GM23338 (cell line): ENCODE results near the gene SORBS1. TPM values are rescaled to one million over a fixed set of nuclear protein-coding genes. Genes with fewer than 3 reads are reported as not detected.
A peak's percentile ranks its signal among the peaks of the same experiment; 100 is the strongest.

Source experiments
- ATAC-seq: fragments of 200-7000 bp; cut with Tn5 transposase; 3 replicates; pipeline ENCODE4 v1.9.1; 2020
- DNase-seq: peaks from one replicate; pipeline ENCODE4 v3.0.0-alpha.2; 2015; ENCODE audit warnings: low spot score
- H2AFZ ChIP-seq: fragments of 200-600 bp; sonication (generic); 2 replicates; pipeline ENCODE4 v1.8.0; 2016; ENCODE audit warnings: antibody characterized with exemption, mild to moderate bottlenecking, moderate library complexity
- H3F3A ChIP-seq: fragments of 200-600 bp; sonication (generic); replicated peaks from 2 replicates; pipeline ENCODE4 v1.8.0; 2017; ENCODE audit warnings: antibody characterized with exemption, mixed run types, low read depth
- H3K27ac ChIP-seq: fragments of 200-600 bp; sonication (generic); 2 replicates; pipeline ENCODE4 v1.6.1; 2016; ENCODE audit warnings: low read depth
- H3K27me3 ChIP-seq: fragments of 200-600 bp; sonication (generic); 2 replicates; pipeline ENCODE4 v1.8.0; 2016; ENCODE audit warnings: mild to moderate bottlenecking, mixed run types, moderate library complexity; ENCODE audit not compliant: insufficient read depth
- H3K36me3 ChIP-seq: fragments of 200-600 bp; sonication (generic); 2 replicates; pipeline ENCODE4 v1.8.0; 2016; ENCODE audit warnings: mild to moderate bottlenecking; ENCODE audit not compliant: insufficient read depth
- H3K4me1 ChIP-seq: fragments of 200-600 bp; sonication (generic); 2 replicates; pipeline ENCODE4 v1.8.0; 2016; ENCODE audit warnings: mild to moderate bottlenecking, moderate library complexity; ENCODE audit not compliant: insufficient read depth
- H3K4me2 ChIP-seq: fragments of 200-600 bp; sonication (generic); 2 replicates; pipeline ENCODE4 v1.7.1; 2017; ENCODE audit warnings: mixed run types
- H3K4me3 ChIP-seq: fragments of 200-600 bp; sonication (generic); 2 replicates; pipeline ENCODE4 v1.6.1; 2016; ENCODE audit warnings: mixed run types
- H3K79me2 ChIP-seq: fragments of 200-600 bp; sonication (generic); replicated peaks from 2 replicates; pipeline ENCODE4 v1.8.0; 2017; ENCODE audit warnings: mild to moderate bottlenecking; ENCODE audit not compliant: insufficient read depth
- H3K9me2 ChIP-seq: fragments of 200-600 bp; sonication (generic); 2 replicates; pipeline ENCODE4 v1.8.0; 2017; ENCODE audit not compliant: insufficient read depth
- H4K20me1 ChIP-seq: fragments of 200-600 bp; sonication (generic); replicated peaks from 2 replicates; pipeline ENCODE4 v1.8.0; 2017; ENCODE audit warnings: mild to moderate bottlenecking; ENCODE audit not compliant: insufficient read depth
- H3K27ac Mint-ChIP-seq: 2 replicates; pipeline ENCODE4 v1.8.0; 2020; ENCODE audit warnings: inconsistent platforms, mild to moderate bottlenecking, moderate library complexity, mixed read lengths
- H3K27me3 Mint-ChIP-seq: 3 replicates; pipeline ENCODE4 v1.8.0; 2022; ENCODE audit warnings: low read depth, mild to moderate bottlenecking, moderate library complexity, mixed read lengths, inconsistent platforms; ENCODE audit not compliant: insufficient read depth, poor library complexity
- H3K36me3 Mint-ChIP-seq: 3 replicates; pipeline ENCODE4 v1.8.0; 2021; ENCODE audit warnings: low read depth, mild to moderate bottlenecking, inconsistent platforms, moderate library complexity, mixed read lengths
- H3K4me1 Mint-ChIP-seq: 3 replicates; pipeline ENCODE4 v1.8.0; 2020; ENCODE audit warnings: mild to moderate bottlenecking, inconsistent platforms, mixed read lengths
- H3K4me3 Mint-ChIP-seq: 3 replicates; pipeline ENCODE4 v1.8.0; 2021; ENCODE audit warnings: moderate library complexity, mild to moderate bottlenecking, inconsistent platforms, mixed read lengths
- H3K9me3 Mint-ChIP-seq: 3 replicates; pipeline ENCODE4 v1.8.0; 2020; ENCODE audit warnings: moderate library complexity, mild to moderate bottlenecking, inconsistent platforms, mixed read lengths
- ETS1 ChIP-seq: IDR thresholded peaks from 2 replicates; pipeline ENCODE4 v1.6.1; 2016; ENCODE audit warnings: antibody characterized with exemption
- EZH2 ChIP-seq: fragments of 200-600 bp; sonication (generic); IDR thresholded peaks from one replicate; pipeline ENCODE4 v1.8.0; 2017; ENCODE audit warnings: antibody characterized with exemption, mild to moderate bottlenecking, low read depth; ENCODE audit not compliant: unreplicated experiment
- JUNB ChIP-seq: IDR thresholded peaks from one replicate; pipeline ENCODE4 v1.6.1; 2016; ENCODE audit warnings: antibody characterized with exemption; ENCODE audit not compliant: unreplicated experiment
- POLR2AphosphoS5 ChIP-seq: IDR thresholded peaks from 2 replicates; pipeline ENCODE4 v1.6.1; 2016; ENCODE audit warnings: antibody characterized with exemption, low read depth
- STAT1 ChIP-seq: IDR thresholded peaks from one replicate; pipeline ENCODE4 v1.6.1; 2016; ENCODE audit warnings: antibody characterized with exemption; ENCODE audit not compliant: unreplicated experiment
- polyA plus RNA-seq: library from polyadenylated mRNA; unstranded; fragments of >200 nt; fragmentation: Nextera tagmentation; extraction: Ambion mirVana; gene quantifications from 2 replicates; pipeline ENCODE4 v1.2.1, GENCODE V29; 2016
- total RNA-seq: library from RNA; depleted of rRNA; stranded (reverse); fragments of >200 nt; shearing (Covaris generic); gene quantifications from 2 replicates; pipeline ENCODE4 v1.2.3, GENCODE V29; 2014
- TF ChIP-seq, protein P1 (sequence below), 2 experiments: fragments of 200-600 bp in 1 of 2; sonication (generic) in 1 of 2; conservative IDR thresholded peaks; 2 replicates each; pipeline versions ENCODE4 v1.5.1 to v1.6.1; 2016 to 2017; ENCODE audit warnings: antibody characterized with exemption in 2 of 2, low read depth in 2 of 2, mild to moderate bottlenecking in 2 of 2, moderate library complexity in 1 of 2

The SORBS1 gene
- total and polyA plus RNA-seq, 2 experiments from 2014 or later = 47.7 to 51.5 TPM

- H4K20me1 ChIP-seq = no peaks in the 10 kb centered on the region
- Mint-ChIP-seq H3K27ac (no peak overlapping the region), H3K36me3 (no peaks in the 10 kb centered on the region), H3K27me3 (peaks cover under 1% of the 10 kb centered on the region), H3K4me3 (no peak overlapping the region), H3K4me1 (peaks cover 6% of the 10 kb centered on the region; the same call in 1 of the 3 replicates), H3K9me3 (no peaks in the 10 kb centered on the region)
- no peak overlapping the region for H3K4me2 ChIP-seq
- no peaks in the 10 kb centered on the region for H3K36me3 ChIP-seq
- H3F3A ChIP-seq = no peaks in the 10 kb centered on the region
- no peaks in the 10 kb centered on the region for H3K4me1 ChIP-seq
- H3K4me3 ChIP-seq = no peak overlapping the region
- no peak overlapping the region for H2AFZ ChIP-seq
- TF ChIP-seq, protein P1, sequence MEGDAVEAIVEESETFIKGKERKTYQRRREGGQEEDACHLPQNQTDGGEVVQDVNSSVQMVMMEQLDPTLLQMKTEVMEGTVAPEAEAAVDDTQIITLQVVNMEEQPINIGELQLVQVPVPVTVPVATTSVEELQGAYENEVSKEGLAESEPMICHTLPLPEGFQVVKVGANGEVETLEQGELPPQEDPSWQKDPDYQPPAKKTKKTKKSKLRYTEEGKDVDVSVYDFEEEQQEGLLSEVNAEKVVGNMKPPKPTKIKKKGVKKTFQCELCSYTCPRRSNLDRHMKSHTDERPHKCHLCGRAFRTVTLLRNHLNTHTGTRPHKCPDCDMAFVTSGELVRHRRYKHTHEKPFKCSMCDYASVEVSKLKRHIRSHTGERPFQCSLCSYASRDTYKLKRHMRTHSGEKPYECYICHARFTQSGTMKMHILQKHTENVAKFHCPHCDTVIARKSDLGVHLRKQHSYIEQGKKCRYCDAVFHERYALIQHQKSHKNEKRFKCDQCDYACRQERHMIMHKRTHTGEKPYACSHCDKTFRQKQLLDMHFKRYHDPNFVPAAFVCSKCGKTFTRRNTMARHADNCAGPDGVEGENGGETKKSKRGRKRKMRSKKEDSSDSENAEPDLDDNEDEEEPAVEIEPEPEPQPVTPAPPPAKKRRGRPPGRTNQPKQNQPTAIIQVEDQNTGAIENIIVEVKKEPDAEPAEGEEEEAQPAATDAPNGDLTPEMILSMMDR (conservative IDR thresholded peaks at IDR 0.05; ENCODE audit: low read depth in 2 of 2) = peak; percentile 93 to 98
- TF ChIP-seq JUNB = no peak
- no peak for TF ChIP-seq STAT1
- ATAC-seq (peak; percentile 75), DNase-seq (peak; percentile 85)
- no peak overlapping the region; the same call in 1 of the 2 replicates for H3K27ac ChIP-seq
- H3K79me2 ChIP-seq = no peaks in the 10 kb centered on the region
- no peaks in the 10 kb centered on the region for H3K9me2 ChIP-seq
- no peaks in the 10 kb centered on the region for H3K27me3 ChIP-seq
Measured at GRCh38 chr10:95363303-95363912, 197.8 kb downstream of the SORBS1 start.

DNA sequence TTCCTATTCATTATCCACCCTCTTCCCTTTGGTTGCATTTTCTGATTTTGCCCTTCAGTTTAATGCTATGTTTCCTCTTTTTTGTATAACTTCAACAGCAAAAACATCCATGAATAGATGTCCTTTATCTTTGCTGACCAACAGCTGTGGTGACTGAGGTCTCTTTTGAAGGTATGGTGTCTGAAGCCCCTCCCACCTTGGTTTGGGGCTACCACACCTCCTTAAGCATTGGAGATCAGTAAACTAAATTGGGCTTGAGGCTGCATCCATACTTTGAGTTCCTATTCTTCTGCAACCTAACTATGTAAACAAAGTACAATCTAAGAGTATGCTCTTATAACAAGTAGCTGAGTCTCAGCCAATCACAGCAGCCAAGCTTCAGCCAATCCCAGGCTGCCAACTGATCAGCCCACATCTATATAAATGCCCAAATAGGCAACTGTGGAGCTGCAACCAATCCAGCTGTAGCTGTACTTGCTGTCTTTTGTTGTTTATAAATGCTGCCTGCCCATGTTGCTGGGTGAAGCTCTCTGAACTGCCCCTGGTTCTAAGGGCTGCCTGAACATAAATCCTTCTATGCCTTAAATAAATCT, 201.0 kb downstream of the SORBS1 start:
- Histone ChIP-seq H3K27me3 (no peaks in the 10 kb centered on the region), H3K27ac (no peak overlapping the region; the same call in 1 of the 2 replicates), H3K4me3 (no peak overlapping the region), H2AFZ (no peak overlapping the region), H3K9me2 (no peaks in the 10 kb centered on the region), H3K4me1 (no peaks in the 10 kb centered on the region), H4K20me1 (no peaks in the 10 kb centered on the region), H3K79me2 (no peaks in the 10 kb centered on the region), H3K4me2 (no peak overlapping the region), H3F3A (no peaks in the 10 kb centered on the region), H3K36me3 (no peaks in the 10 kb centered on the region)
- TF ChIP-seq, protein P1 (conservative IDR thresholded peaks at IDR 0.05; ENCODE audit: low read depth in 2 of 2) = no peak
- TF ChIP-seq POLR2AphosphoS5 (no peak), ETS1 (no peak), STAT1 (no peak), EZH2 (no peak)
- peaks cover 10% of the 10 kb centered on the region for H3K36me3 Mint-ChIP-seq
- H3K9me3 Mint-ChIP-seq = no peaks in the 10 kb centered on the region
- no peaks in the 10 kb centered on the region for H3K27me3 Mint-ChIP-seq
- ATAC-seq = peak; percentile 19
- DNase-seq = no peak
- H3K4me1 Mint-ChIP-seq = peaks cover 6% of the 10 kb centered on the region; the same call in 1 of the 3 replicates
- no peak overlapping the region for H3K27ac Mint-ChIP-seq
- H3K4me3 Mint-ChIP-seq = no peak overlapping the region
